Measurements from ENCODE around the gene MAP7. TPM values are rescaled to one million over a fixed set of nuclear protein-coding genes. Genes with fewer than 3 reads are reported as not detected.

MAP7 gene
- total and polyA plus RNA-seq, 2 donors (not counting 3 experiments of a cell fraction or from before 2014, with no cell fraction given): 0.07 to 0.42 TPM

DNA sequence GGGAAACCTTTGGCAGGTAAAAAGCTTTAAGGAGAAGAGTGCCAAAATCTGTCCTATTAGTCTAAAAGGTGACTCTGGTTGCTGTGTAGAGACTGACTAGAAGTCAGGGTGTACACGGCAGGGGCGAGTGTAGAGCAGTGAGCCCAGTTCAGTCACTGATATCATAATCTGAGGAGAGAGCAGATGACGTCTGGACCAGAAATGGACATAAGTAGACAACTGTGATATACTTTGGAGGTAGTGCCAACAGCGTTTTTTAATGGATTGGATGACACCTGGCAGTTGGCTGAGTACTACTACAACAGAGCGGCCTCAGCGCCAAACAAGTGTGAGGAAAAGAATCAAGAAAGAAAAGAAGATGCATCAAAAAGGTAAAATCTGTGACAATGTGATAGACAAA lies 76.0 kb downstream of the MAP7 start:
- no peak for TF ChIP-seq MYC (IDR thresholded peaks at IDR 0.05; ENCODE audit: low read depth, low read length)
- TF ChIP-seq, protein P1, sequence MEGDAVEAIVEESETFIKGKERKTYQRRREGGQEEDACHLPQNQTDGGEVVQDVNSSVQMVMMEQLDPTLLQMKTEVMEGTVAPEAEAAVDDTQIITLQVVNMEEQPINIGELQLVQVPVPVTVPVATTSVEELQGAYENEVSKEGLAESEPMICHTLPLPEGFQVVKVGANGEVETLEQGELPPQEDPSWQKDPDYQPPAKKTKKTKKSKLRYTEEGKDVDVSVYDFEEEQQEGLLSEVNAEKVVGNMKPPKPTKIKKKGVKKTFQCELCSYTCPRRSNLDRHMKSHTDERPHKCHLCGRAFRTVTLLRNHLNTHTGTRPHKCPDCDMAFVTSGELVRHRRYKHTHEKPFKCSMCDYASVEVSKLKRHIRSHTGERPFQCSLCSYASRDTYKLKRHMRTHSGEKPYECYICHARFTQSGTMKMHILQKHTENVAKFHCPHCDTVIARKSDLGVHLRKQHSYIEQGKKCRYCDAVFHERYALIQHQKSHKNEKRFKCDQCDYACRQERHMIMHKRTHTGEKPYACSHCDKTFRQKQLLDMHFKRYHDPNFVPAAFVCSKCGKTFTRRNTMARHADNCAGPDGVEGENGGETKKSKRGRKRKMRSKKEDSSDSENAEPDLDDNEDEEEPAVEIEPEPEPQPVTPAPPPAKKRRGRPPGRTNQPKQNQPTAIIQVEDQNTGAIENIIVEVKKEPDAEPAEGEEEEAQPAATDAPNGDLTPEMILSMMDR (IDR thresholded peaks at IDR 0.05; ENCODE audit: extremely low read depth in 1 of 2, insufficient read depth in 1 of 2, low read depth in 1 of 2, low read length in 2 of 2): no peak
- dilution Hi-C loops (cut with MboI; ENCODE audit: extremely low pct_ligation_motif_present, low sequenced_read_pairs): no loop called here
- no peak overlapping the region for H3K4me2 ChIP-seq (ENCODE audit: insufficient read depth, low read length)
- no peaks in the 10 kb centered on the region for H3K79me2 ChIP-seq (ENCODE audit: control insufficient read depth, insufficient read depth, low read length)
- H3K9ac ChIP-seq (replicated peaks; ENCODE audit: extremely low read depth, insufficient read depth, low read length): no peak overlapping the region
- no peaks in the 10 kb centered on the region for H3K9me1 ChIP-seq (replicated peaks; ENCODE audit: control insufficient read depth, extremely low read depth, insufficient read depth, low read length)
- BruUV-seq (replicated peaks): no TSS peak
- H3K9me3 ChIP-seq (replicated peaks; ENCODE audit: control insufficient read depth, insufficient read depth, low read length): no peaks in the 10 kb centered on the region
- no peak for DNase-seq (ENCODE audit: low read depth, low spot score)
- FAIRE-seq: no peak
- CTCF ChIA-PET: no interaction called here
- no peaks in the 10 kb centered on the region for H4K20me1 ChIP-seq (replicated peaks; ENCODE audit: control insufficient read depth, extremely low read depth, insufficient read depth, low read length)
- no peak overlapping the region for H2AFZ ChIP-seq (ENCODE audit: low read depth, low read length)
- H3K4me3 ChIP-seq (replicated peaks in 1 of 3; ENCODE audit: insufficient read depth in 1 of 3, low read depth in 1 of 3, low read length in 3 of 3): no peak overlapping the region
- H3K4me1 ChIP-seq (ENCODE audit: control insufficient read depth, extremely low read depth, insufficient read depth, low read length): no peaks in the 10 kb centered on the region
- H3K27me3 ChIP-seq (ENCODE audit: control insufficient read depth in 2 of 2, insufficient read depth in 2 of 2, low read length in 2 of 2): no peaks in the 10 kb centered on the region
- intact Hi-C loops (cut with micrococcal nuclease): no loop called here
- POLR2A ChIA-PET: no interaction called here
- no peak overlapping the region for H3K27ac ChIP-seq (ENCODE audit: insufficient read depth, low read depth, low read length)
- no peaks in the 10 kb centered on the region for H3K36me3 ChIP-seq (ENCODE audit: control insufficient read depth in 2 of 2, extremely low read depth in 1 of 2, insufficient read depth in 2 of 2, low read length in 2 of 2)

DNA sequence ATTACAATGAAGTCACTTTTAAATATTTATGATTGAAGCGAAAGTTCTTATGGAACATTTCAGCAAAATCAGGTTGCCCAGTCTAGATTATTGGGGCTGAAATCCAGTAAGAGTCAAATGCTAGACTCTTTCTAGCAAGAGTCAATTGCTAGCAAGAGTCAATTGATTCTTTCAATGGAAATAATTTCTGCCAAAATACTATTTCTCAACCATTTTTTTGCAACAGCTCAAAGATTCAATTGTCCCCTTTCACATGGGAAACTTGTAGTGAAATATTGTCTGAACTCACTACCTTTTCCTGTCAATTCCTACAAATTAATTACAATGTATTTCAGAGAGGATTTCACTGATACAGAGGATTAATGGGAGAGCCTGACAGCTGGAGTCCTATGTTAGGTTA lies 78.3 kb downstream of the MAP7 start:
- Histone ChIP-seq H2AFZ (ENCODE audit: low read depth, low read length) (no peak overlapping the region), H3K36me3 (ENCODE audit: control insufficient read depth in 2 of 2, extremely low read depth in 1 of 2, insufficient read depth in 2 of 2, low read length in 2 of 2) (no peaks in the 10 kb centered on the region), H3K79me2 (ENCODE audit: control insufficient read depth, insufficient read depth, low read length) (no peaks in the 10 kb centered on the region), H3K9me3 (replicated peaks; ENCODE audit: control insufficient read depth, insufficient read depth, low read length) (no peaks in the 10 kb centered on the region), H3K9ac (replicated peaks; ENCODE audit: extremely low read depth, insufficient read depth, low read length) (no peak overlapping the region), H3K4me3 (replicated peaks in 1 of 3; ENCODE audit: insufficient read depth in 1 of 3, low read depth in 1 of 3, low read length in 3 of 3) (no peak overlapping the region), H3K27me3 (ENCODE audit: control insufficient read depth in 2 of 2, insufficient read depth in 2 of 2, low read length in 2 of 2) (no peaks in the 10 kb centered on the region), H3K27ac (ENCODE audit: insufficient read depth, low read depth, low read length) (no peak overlapping the region), H3K4me1 (ENCODE audit: control insufficient read depth, extremely low read depth, insufficient read depth, low read length) (no peaks in the 10 kb centered on the region), H4K20me1 (replicated peaks; ENCODE audit: control insufficient read depth, extremely low read depth, insufficient read depth, low read length) (no peaks in the 10 kb centered on the region), H3K4me2 (ENCODE audit: insufficient read depth, low read length) (no peak overlapping the region), H3K9me1 (replicated peaks; ENCODE audit: control insufficient read depth, extremely low read depth, insufficient read depth, low read length) (no peaks in the 10 kb centered on the region)
- DNase-seq (ENCODE audit: low read depth, low spot score) (no peak), FAIRE-seq (no peak)
- no peak for TF ChIP-seq JUN (IDR thresholded peaks at IDR 0.05; ENCODE audit: borderline replicate concordance, insufficient read depth, insufficient read length, low read depth)
- dilution Hi-C loops (cut with MboI; ENCODE audit: extremely low pct_ligation_motif_present, low sequenced_read_pairs) (no loop called here), intact Hi-C loops (cut with micrococcal nuclease) (no loop called here)
- POLR2A ChIA-PET: no interaction called here
- no TSS peak for BruUV-seq (replicated peaks)
- CTCF ChIA-PET: no interaction called here
